Cerebellar cortex (tissue), 1 donor: ENCODE results near the gene CDH23.

ENCODE experiments used
- DNase-seq: peaks from one replicate; pipeline ENCODE4 v3.0.0-alpha.2; 2015; ENCODE audit warnings: low spot score

CDH23 gene

DNA sequence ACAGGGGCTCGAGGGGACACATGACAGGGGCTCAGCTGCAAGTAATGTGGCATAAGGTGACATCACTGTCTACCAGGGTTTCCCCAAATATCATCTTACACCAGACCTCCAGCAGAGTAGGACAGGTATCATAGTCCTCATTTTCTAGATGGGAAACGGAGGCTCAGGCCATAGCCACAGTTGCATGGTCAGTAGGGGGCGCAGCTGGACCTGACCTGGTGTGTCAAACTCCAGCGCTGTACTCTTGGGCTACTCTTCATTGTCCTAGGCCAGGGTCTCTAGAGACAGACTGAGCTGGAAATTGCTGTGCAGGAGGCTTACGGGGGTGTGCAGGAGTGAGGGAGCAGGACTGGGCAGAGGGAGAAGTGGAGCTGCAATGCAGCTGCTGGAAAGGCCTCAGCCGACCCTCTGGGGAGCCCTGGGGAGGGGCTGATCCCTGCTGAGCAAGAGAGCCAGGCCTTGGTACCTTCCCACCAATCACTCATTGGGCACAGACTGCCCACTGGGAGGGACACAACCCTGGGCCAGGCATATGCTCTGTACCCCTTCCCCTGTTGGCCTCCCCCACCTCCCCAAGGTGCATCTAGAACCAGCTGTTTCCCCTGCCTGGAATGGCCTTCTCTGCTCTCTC, 89.9 kb downstream of the CDH23 start:
- peak; percentile 43 for DNase-seq

DNA sequence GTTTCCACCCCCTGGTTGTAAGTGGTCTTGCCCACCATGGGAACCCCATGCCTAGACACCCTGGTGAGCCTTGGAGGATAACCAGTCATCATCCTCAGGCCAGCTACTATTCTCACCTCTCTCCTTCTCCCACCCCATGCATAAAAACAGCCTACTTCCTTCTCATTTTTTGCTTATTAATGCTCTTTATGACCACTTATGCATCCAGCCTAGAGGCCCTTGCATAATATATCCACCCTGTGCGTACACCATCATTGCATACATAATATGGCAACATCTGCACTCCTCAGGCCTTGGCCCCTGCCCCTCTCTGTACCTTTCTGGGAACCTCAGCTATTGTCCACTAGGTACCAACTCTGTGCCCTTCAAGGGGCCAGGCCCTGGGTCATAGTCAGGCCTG, 91.0 kb downstream of the CDH23 start:
- DNase-seq, result no peak

DNA sequence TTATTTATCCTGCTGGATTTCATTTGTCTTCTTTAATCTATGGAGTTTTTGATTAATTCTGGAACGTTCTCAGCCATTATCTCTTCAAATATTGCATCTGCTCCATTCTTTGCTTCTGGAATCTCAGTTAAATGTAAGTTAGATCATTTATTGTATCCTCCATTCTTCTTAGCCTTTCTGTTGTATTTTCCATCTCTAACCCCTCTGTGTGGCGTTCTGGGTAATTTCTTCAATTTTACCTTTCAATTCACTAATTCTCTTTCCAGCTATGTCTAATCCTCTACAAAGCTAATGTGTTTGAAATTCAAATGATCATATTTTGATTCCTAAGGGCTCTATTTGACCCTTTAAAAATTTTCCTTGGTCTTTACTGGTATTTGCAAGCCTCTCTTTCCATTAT, 92.4 kb downstream of the CDH23 start:
- no peak for DNase-seq

DNA sequence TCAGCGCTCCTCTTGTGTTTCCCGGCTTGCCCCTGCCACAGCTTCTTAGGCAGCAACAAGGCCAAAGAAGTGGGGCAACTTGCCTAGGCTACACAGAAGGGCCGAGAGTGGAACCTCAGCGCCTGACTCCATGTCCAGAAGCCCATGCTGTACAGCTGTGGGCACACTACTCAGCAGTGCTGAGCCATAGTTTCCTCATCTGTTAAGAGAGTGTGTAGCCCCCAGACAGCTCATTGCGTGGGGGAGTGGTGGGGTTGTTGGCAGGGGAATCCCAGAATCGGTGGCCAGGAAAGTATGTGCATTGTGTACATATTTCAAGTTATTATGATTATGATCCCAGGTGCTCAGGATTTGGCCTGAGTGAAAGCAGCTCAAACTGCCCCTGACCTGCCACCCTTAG, 96.2 kb downstream of the CDH23 start:
- no peak for DNase-seq

DNA sequence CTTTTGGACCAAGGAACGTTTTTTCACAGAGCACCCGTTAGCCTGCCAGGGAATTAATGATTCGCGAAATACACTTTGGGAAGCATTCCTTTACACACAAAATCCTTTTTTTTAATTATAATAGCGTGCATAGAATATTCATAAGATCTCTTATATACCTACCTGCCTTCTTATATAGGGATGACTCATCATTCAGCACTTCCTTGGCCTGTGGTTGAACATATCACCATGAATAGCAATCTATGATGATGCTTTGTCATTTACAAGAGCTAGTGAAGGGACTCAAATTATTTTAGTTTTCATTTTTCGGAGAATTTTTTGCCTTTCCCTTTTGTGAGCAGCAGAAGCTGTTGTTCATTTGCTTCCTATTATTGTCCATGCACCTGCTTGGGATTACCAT, 97.0 kb downstream of the CDH23 start:
- DNase-seq, result no peak

DNA sequence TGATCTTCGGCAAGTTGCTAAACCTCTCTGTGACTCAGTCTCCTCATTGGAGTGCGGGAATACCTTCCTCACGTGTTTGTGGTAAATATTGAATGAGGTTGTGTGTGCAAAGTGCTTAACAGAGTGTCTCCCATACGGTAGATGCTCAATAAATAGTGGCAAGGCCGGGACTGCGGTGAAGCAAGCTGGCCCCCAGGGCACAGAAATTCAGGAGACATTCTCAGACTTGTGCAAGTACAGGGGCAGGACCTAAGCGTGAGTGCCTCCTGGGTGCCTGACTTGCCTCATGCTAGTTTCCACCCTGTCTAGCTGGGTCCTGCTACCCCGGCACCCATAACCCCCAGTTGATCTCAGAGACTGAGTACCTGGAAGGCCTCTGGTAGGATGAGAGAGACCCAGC, 97.8 kb downstream of the CDH23 start:
- no peak for DNase-seq

DNA sequence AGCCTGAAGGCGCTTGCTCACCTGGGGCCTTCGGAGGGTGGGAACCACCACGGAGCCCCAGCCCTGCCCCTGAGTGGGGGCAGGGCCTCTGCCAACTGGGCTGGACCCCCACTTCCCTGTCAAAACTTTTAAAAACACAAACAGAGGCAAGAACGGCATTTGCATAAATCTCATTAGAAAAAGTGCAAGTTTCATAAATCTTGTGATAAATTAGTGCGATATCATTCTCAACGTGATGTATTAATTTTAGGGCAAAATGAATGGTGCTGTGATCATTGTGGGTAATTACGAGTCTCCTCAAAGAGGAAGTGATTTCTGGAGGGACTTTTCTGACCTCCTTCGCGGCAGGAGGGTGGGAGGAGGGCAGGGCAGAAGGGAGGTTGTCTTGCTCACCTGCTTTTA, 98.3 kb downstream of the CDH23 start:
- no peak for DNase-seq

DNA sequence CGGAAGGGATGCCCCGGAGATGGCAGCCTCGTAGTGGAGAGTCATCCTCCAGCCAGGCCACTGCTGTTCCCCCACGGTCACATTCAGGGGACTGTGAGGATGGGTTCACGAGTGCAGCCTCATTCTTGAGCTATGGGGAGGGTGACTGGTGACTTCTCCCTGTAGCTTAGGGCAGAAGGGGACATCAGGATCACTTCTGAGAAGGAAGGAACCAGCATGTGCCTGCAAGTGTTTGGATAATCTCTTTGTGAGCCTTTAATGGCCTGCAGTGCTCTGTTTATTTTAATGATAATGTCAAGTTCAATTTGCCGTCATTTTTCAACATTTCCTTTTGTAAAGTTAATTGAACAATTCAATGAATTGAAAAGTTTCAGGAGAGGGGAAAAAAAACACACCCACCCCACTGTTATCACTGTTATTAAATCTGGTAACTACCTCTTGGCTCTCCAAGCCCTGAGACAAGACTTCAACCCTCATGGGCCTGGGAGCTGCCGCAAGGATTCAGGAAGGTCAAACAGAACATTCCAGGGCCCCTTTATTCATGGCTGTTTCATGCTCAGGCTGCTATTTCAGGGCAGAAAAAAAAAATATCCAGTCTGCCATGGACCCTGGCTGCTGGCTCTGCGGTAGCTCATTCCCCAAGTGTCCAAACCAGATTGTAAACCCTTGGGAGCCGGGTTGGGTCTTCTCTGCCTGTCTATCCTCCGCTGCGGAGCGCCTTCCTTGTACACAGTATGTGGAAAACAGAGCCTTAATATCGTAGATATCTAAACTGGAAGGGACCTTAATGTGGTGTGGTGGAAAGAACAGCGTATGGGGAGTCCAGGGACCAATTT, 100.4 kb downstream of the CDH23 start:
- no peak for DNase-seq

DNA sequence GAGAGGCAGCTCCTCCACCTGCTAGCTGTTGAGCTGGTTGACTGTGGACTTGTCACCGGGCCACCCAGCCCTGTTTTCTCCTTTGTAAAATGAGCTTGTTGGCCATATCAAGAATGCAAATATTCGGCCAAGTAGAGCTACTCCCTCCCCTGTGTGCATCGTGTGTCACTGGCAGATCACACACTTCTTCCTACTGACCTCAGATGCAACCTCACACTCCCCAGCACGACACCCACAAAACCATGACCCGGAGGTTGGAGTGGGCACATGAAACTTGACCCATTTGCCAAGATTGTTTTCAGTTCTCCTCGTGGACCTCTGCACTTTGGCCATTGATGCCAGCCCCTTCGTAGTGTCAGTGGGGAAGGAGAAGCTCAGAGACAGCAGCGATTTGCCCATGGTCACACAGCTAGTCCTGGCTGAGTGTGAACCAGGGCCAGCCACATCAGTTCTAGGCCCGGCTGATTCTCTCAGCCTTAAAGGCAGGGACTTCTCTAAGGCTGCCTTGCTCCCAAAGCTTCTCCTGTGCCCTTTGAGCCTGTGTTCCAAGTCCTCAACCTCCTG, 101.1 kb downstream of the CDH23 start:
- no peak for DNase-seq

DNA sequence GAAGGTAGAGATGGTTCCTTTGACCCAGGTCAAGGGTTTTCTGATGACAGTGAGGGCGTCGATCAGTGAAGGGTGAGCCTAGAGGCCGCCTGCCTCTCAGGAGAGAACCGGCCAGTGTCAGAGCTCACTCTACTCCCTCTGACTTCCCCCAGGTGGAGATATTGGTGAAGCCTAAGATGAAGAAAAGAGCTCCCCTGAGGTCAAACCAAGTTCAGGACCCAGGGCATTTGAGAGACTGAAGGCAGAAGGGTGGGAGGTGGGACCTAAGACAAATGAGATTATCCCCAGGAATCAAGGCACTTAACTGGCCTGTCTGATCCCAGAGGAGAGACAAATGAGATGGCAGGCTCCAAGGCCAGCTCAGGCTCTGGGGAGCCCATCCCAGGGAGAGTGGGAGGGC, 104.7 kb downstream of the CDH23 start:
- DNase-seq, result no peak

DNA sequence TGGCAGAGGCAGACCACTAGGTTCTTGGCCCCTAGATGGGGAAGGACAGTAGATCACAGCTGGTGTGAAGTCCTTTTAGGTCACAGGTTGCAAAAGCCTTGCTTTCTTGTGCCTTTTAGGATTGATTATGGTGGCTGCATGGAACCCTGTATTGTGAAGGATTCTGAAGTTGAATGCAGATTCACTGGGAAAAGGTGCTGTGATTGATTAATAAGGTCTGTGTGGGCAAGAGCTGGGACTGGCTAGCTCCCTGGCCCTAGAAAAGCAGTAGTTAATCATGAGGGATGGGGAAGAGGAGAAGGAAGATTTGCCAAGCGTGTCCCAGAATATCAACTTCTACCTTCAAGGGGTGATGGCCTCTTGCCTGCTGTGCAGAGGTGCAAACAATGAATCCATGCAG, 105.5 kb downstream of the CDH23 start:
- DNase-seq, result no peak

DNA sequence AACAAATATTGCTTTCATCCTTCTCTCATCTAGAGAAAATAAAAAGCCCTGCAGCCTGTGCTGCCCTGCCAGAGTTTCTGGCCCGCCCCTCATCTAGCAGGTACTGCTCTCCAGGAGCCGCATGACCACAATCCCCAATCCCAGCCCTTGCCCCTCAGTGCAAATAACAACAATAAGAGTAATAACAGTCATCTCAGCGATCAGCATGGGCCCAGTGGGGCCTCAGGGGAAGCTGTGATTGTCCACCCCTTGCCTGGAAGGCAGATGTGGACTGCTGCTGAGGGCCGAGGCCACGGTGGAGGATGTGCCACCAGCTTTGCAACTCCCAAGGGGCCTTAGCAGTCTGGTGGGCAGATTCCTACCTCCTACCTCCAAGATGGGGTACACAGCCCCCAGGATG, 106.1 kb downstream of the CDH23 start:
- DNase-seq, result no peak

DNA sequence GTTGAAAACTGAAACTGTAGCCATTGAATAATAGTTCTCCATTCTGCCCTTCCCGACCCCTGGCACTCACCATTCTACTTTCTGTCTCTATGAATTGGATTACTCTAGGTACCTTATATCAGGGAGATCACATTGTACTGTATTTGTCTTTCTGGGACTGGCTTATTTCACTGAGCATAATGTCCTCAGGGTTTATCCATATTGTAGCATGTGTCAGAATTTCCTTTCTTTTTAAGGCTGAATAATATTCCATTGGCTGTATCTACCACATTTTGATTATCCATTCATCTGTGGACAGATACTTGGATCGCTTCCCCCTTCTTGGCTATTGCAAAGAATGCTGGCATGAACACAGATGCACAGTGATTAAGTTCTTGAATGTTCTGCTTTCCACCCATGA, 107.4 kb downstream of the CDH23 start:
- DNase-seq, result no peak

DNA sequence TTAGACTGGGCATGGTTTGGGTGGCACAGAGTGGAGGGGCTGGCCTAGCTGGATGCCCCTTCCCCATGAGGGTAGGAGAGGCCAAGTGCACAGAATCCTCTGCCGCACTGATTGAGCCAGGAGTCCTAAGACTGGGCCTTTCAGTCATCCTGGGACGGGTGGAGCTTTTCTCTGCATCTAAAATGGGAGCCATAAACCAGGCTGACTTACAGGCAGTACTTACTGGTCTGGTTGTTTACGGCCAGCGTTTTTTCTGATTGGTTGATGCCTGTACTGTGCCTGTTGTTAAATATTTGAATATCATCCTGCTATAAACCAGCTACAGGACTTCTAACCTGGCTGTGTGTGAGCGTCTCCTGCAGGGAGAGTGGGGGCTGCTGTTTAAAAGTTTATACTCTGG, 107.8 kb downstream of the CDH23 start:
- DNase-seq, result no peak

DNA sequence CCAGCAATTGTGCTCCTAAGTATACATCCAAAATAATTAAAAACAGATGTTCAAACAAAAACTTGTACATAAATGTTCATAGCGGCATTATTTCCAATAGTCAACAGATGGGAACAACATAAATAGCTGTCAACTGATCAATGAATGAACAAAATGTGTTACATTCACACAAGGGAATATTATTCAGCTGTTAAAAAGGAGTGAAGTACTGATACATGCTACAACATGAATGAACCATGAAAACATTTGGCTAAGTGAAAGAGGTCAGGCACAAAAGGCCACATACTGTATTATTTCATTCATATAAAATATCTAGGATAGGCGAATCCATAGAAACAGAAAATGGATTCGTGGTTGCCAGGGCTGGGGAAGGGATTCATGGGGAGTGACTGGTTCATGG, 109.1 kb downstream of the CDH23 start:
- no peak for DNase-seq

DNA sequence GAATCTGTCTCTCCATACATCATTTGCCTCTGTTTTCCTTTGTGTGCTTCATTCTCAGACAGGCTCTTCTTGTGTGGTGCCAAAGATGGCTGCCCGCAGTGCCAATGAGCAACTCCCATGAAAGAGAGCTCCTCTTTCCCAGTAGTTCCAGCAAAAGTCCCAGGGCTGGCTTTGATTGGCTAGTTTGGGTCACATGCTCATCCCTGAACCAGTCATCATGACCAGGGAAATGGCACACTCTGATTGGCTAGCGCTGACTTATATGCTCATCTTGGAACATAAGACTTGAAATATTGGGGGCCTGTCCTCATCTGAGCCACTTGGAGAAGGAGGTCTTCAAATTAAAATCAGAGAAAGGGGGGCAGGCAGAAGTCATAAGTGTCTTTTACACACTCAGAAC, 112.7 kb downstream of the CDH23 start:
- DNase-seq, result no peak

DNA sequence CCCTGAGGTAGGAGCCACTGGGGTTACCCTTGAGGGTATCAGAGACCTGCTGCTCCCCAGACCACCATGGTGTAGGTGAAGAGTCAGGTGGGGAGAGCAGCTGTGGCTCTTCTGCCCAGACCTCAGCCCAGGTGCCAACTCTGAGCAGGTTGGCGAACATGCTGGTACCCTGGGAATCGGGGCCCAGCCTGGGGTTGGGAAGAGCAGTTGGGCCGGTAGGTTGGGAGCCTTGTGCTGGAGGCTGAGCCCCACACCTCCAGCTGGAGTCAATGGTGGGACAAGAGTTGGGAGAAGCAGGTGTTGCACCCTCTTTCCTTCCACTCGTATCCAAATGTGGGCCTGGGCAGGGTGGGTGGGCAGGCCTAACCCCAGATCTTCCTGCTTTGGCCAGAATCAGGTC, 114.5 kb downstream of the CDH23 start:
- no peak for DNase-seq

DNA sequence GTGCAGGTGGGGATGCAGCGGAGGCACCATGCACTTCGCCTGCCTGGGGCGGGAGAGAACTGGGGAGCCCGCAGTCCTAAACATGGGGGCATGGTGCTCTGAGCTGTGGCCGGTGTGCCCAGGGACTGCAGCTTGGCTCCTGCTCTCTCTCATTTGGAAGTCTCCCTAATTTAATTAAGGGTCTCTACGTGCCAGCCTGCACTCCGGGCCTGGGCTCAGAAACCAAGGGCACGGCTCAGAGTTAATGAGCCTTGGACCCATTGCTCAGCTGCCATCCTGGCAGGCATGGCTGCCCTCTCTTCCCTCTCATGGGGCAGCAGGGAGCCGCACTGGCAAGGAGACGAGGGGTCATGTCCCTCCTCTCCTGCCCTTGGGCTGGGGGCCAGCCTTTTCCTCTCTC, 115.6 kb downstream of the CDH23 start:
- DNase-seq, result peak; percentile 68

DNA sequence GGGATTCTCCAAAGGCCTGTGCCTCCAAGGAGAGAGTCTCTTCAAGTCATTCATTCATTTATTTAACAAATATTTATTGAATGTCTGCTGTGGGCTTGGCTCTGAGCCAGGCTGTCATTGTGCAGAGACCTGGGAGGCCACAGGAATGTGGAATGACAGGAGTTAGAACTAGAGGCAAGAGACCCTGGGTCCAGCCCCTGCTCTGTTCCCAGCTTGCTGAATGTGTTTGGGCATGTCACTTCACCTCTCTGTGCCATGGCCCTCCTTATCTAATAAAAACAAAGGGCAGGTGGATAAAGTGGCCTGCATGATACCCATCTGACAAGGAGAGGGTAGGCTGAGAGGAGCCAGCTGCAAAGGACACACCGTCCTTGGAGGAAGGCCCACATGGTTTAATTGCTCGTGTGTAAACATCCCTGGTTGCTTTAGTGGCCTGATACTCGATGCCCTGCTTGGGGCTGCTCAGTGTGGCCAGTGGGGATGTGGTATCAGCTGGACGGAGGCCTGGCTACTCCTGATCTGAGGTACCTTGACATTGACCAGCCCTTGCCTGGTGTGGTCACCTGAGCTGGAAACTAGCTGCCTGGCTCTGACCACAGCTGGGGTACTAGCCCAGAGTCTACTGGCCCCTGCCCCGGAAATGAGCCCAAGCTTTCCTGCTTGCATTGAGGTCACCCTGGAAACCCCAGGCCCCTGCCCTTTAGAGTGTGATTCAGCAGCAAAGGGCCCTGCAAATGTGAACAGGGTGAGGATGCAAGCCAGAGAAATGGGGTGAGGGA, 116.2 kb downstream of the CDH23 start:
- DNase-seq, result no peak

DNA sequence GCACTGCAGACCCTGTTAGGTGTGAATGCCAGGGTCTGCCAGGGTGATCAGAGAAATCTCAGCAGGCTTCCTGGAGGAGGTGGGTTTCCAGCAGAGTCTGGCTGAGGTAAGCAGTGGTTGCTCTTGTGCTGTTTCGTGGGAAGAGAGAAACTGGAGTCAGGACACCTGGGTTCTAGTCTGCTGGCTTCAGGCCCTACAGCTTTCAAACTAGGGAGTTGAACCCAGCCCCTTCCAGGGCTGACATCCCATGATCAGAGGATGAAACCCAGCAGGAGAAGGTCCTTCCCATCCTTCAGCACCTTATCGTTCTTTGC, 116.8 kb downstream of the CDH23 start:
- DNase-seq, result no peak

DNA sequence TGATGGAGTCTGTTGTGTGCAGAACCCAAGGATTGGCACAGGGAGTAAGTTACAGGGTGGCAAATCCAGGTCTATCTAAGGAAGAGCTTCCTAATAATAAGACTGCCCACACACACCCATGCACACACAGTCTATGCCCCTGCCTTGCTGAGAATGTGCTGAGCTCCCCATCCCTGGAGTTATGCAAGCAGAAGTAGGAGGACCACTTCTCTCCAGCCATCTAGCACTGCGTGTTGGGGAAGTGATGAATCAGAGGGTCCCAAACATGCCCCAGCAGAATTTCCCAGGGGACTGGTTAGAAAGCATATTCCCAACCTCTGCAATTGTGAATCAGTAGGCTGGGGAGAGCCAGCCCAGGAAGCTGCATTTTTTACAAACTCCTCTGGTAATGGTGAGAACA, 117.2 kb downstream of the CDH23 start:
- DNase-seq, result no peak

DNA sequence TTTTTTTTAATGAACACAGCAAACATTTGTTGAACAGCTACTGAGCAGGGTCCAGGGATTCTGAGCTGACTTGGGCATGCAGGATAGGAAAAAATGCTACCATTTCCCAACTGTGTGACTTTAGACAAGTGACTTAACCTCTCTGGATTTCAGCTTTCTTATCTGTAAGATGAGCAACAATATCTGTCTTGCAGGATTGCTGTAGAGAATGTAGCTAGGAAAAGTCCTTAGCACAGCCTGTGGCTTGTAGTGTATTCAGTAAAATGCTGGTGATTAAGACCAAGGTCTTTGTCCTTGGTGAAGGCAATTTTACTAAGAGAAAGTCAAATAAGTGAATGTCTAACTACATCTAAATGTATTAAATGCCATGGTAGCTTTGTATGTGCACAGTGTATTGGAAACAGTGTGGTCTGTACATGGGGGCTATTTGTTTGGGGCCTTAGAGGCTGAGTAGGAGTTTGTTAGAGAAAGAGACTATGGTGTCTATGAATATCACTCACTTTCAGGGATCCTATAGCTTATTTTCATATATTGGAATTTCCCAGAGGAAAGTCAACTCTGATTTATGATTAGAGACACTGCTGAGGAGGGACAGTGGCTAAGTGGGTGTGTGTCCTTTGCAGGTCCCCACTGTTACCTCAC, 118.9 kb downstream of the CDH23 start:
- no peak for DNase-seq

DNA sequence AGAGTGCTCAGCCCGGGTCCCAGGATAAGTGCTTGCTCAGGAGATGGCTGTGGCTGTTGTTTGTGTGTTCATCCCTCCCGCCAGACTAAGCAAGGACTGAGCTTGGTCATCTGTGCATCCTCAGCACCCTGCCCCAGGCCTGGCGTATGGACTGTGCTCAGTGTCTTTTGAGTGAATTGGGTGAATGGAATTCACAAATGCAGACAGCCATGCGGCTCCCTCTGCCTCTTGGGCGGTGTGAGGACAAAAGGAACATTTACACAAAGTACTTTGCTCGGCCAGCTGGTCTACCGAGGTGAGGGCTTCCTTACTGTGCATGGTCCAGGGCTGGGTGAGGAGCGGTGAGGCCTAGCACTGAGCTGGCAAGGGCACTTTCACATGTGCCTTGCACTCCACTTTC, 120.2 kb downstream of the CDH23 start:
- peak; percentile 32 for DNase-seq
